ENCODE results near the gene RXYLT1. TPM values are rescaled to one million over a fixed set of nuclear protein-coding genes. Genes with fewer than 3 reads are reported as not detected.
"Not testable (repeated sequence)": the region's sequence is repeated elsewhere in the genome, so short reads cannot be mapped to it uniquely, and the experiment has no call there.

The RXYLT1 gene
- total RNA-seq, 3 donors from 2014 or later (not counting 1 experiment from before 2014, with no cell fraction given): 5.8 to 10.6 (median 7.0) TPM

- H3K4me3 ChIP-seq (ENCODE audit: low read length): no peak overlapping the region
- H3K9me3 Mint-ChIP-seq: no peaks in the 10 kb centered on the region
- H3K27ac ChIP-seq (ENCODE audit: low read length): no peak overlapping the region
- 80% methylated on average over 9 of the region's 9 CpGs for WGBS (ENCODE audit: insufficient coverage)
- intact Hi-C loops (cut with micrococcal nuclease): no loop called here
- H3K4me1 ChIP-seq (ENCODE audit: control insufficient read depth, insufficient read depth, low read length): peaks cover 4% of the 10 kb centered on the region
- H3K9me3 ChIP-seq (ENCODE audit: control insufficient read depth, insufficient read depth, low read length): no peaks in the 10 kb centered on the region
- H3K27me3 Mint-ChIP-seq (ENCODE audit: low read depth in 2 of 2): peaks cover 0 to 4% of the 10 kb centered on the region in 2 donors
- H3K4me3 Mint-ChIP-seq: no peak overlapping the region
- no peaks in the 10 kb centered on the region for H3K36me3 ChIP-seq (ENCODE audit: control insufficient read depth, insufficient read depth, low read length)
- no peaks in the 10 kb centered on the region for H3K4me1 Mint-ChIP-seq
- H3K27me3 ChIP-seq (ENCODE audit: control insufficient read depth, insufficient read depth, low read length): peaks cover 2% of the 10 kb centered on the region
- no peak for TF ChIP-seq CTCF (IDR thresholded peaks at IDR 0.05)
- ATAC-seq: no peak
- DNase-seq: no peak
- H3K36me3 Mint-ChIP-seq: no peaks in the 10 kb centered on the region
- H3K27ac Mint-ChIP-seq: no peak overlapping the region
Observed at GRCh38 chr12:63838411-63838810, 58.7 kb downstream of the RXYLT1 start.

DNA sequence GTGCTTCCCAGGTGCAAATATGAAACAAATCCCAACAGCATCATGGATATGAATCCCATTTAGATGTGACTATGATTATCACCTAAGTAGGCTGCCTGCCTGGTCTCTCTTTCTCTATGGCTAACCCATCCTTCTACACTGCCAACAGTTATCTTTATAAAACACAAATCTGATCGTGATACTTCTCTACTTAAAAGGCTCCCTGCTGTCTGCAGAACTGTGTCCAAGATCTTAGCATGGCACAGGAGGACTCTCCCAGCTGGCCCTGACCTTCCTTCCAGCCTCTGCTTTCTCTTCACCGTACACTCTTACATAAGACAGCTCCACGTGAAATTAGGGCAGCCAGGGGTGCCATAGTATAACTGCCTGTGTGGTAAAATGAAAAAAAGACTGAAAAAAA lies 61.3 kb downstream of the RXYLT1 start:
- 83% methylated on average over 1 of the region's 3 CpGs for WGBS (ENCODE audit: insufficient coverage)

DNA sequence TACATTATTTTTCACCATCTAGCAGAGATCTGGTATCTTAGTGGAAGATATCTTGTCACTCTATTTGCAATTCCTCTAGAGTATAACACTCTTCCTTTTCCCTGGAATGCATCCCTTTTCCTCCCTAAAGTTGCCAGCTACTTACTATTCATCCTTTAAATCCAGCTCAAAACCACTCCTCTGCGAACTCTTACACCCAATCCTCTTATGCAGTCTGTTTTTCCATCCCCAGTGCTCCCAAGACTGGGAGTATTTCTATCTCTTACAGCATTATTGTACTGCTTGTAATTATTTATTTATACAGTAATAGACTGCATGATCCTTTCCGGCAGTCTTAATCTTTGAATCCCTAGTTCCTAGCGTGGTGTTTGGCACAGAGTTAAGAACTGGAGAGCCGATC lies 61.9 kb downstream of the RXYLT1 start:
- Mint-ChIP-seq H3K36me3 (no peaks in the 10 kb centered on the region), H3K9me3 (no peaks in the 10 kb centered on the region), H3K4me1 (peaks cover 6% of the 10 kb centered on the region in 2 donors), H3K4me3 (peak overlapping the region; percentile 36), H3K27me3 (ENCODE audit: low read depth in 2 of 2) (peaks cover 8 to 20% of the 10 kb centered on the region in 2 donors), H3K27ac (no peak overlapping the region)
- no peak for ATAC-seq
- TF ChIP-seq CTCF (IDR thresholded peaks at IDR 0.05): no peak
- Histone ChIP-seq H3K27me3 (ENCODE audit: control insufficient read depth, insufficient read depth, low read length) (no peaks in the 10 kb centered on the region), H3K9me3 (ENCODE audit: control insufficient read depth, insufficient read depth, low read length) (no peaks in the 10 kb centered on the region), H3K27ac (ENCODE audit: low read length) (no peak overlapping the region), H3K4me1 (ENCODE audit: control insufficient read depth, insufficient read depth, low read length) (peaks cover 11% of the 10 kb centered on the region), H3K4me3 (ENCODE audit: low read length) (no peak overlapping the region), H3K36me3 (ENCODE audit: control insufficient read depth, insufficient read depth, low read length) (no peaks in the 10 kb centered on the region)
- no peak for DNase-seq
- WGBS (ENCODE audit: insufficient coverage): 92% methylated on average over 4 of the region's 4 CpGs
- intact Hi-C loops (cut with micrococcal nuclease): no loop called here

More for the DNA sequence above, 61.3 kb downstream of the RXYLT1 start:
- H3K4me1 Mint-ChIP-seq: peaks cover 6% of the 10 kb centered on the region in 2 donors
- peaks cover 10 to 15% of the 10 kb centered on the region in 2 donors for H3K27me3 Mint-ChIP-seq (ENCODE audit: low read depth in 2 of 2)
- TF ChIP-seq CTCF (IDR thresholded peaks at IDR 0.05): no peak
- Histone ChIP-seq H3K4me1 (ENCODE audit: control insufficient read depth, insufficient read depth, low read length) (peaks cover 11% of the 10 kb centered on the region), H3K27me3 (ENCODE audit: control insufficient read depth, insufficient read depth, low read length) (peaks cover 2% of the 10 kb centered on the region), H3K36me3 (ENCODE audit: control insufficient read depth, insufficient read depth, low read length) (no peaks in the 10 kb centered on the region), H3K4me3 (ENCODE audit: low read length) (no peak overlapping the region), H3K9me3 (ENCODE audit: control insufficient read depth, insufficient read depth, low read length) (no peaks in the 10 kb centered on the region), H3K27ac (ENCODE audit: low read length) (no peak overlapping the region)
- DNase-seq (no peak), ATAC-seq (no peak)
- no peaks in the 10 kb centered on the region for H3K9me3 Mint-ChIP-seq
- intact Hi-C loops (cut with micrococcal nuclease): no loop called here
- no peaks in the 10 kb centered on the region for H3K36me3 Mint-ChIP-seq
- H3K27ac Mint-ChIP-seq: no peak overlapping the region
- no peak overlapping the region for H3K4me3 Mint-ChIP-seq

GRCh38 chr12:63842750-63843149 lies 63.0 kb downstream of the RXYLT1 start:
- H3K9me3 ChIP-seq (ENCODE audit: control insufficient read depth, insufficient read depth, low read length); DNase-seq; H3K27ac ChIP-seq (ENCODE audit: low read length); H3K4me3 ChIP-seq (ENCODE audit: low read length); ATAC-seq; H3K27ac Mint-ChIP-seq; H3K27me3 ChIP-seq (ENCODE audit: control insufficient read depth, insufficient read depth, low read length); H3K9me3 Mint-ChIP-seq; H3K36me3 ChIP-seq (ENCODE audit: control insufficient read depth, insufficient read depth, low read length); H3K36me3 Mint-ChIP-seq; intact Hi-C loops (cut with micrococcal nuclease); H3K4me1 Mint-ChIP-seq: not testable (repeated sequence)
- WGBS (ENCODE audit: insufficient coverage): 97% methylated on average over 16 of the region's 17 CpGs
- H3K4me1 ChIP-seq (ENCODE audit: control insufficient read depth, insufficient read depth, low read length): peaks cover 11% of the 10 kb centered on the region
- H3K4me3 Mint-ChIP-seq: peak overlapping the region; percentile 73
- peaks cover 10 to 24% of the 10 kb centered on the region in 2 donors for H3K27me3 Mint-ChIP-seq (ENCODE audit: low read depth in 2 of 2)
